Measurements from ENCODE around the gene GNA12. TPM values are rescaled to one million over a fixed set of nuclear protein-coding genes. Genes with fewer than 3 reads are reported as not detected.
"Not testable (repeated sequence)": the region's sequence is repeated elsewhere in the genome, so short reads cannot be mapped to it uniquely, and the experiment has no call there.

Gene GNA12
- polyA plus RNA-seq, 1 of the 3 experiments (the other 2 are of a cell fraction) = 64.8 TPM

GRCh38 chr7:2724453-2725177 lies 119.5 kb downstream of the GNA12 start:
- TF ChIP-seq FOXJ3 (CRISPR knock-in tag; IDR thresholded peaks at IDR 0.05) = no peak
- TF ChIP-seq GABPA (IDR thresholded peaks at IDR 0.05; ENCODE audit: low read depth) = no peak
- TF ChIP-seq NRF1 (IDR thresholded peaks at IDR 0.05; ENCODE audit: low read depth, low read length) = no peak
- no peak for TF ChIP-seq MAX (IDR thresholded peaks at IDR 0.05; ENCODE audit: low read depth)
- TF ChIP-seq JUND (IDR thresholded peaks at IDR 0.05) = no peak
- TF ChIP-seq USF1 (IDR thresholded peaks at IDR 0.05; ENCODE audit: borderline replicate concordance, low read depth) = no peak
- TF ChIP-seq RXRA (IDR thresholded peaks at IDR 0.05; ENCODE audit: borderline replicate concordance, low read depth) = no peak
- no peak for TF ChIP-seq FOXM1 (IDR thresholded peaks at IDR 0.05; ENCODE audit: low read depth)
- no peak for TF ChIP-seq NFIC (IDR thresholded peaks at IDR 0.05; ENCODE audit: borderline replicate concordance)
- TF ChIP-seq IRF3 (IDR thresholded peaks at IDR 0.05; ENCODE audit: low read depth, low read length) = no peak
- no peak for TF ChIP-seq ELF1 (IDR thresholded peaks at IDR 0.05)
- TF ChIP-seq YY1 (IDR thresholded peaks at IDR 0.05; ENCODE audit: low read depth) = no peak
- no peak for TF ChIP-seq RFX5 (IDR thresholded peaks at IDR 0.05; ENCODE audit: low read length)
- no peak for TF ChIP-seq RCOR1 (IDR thresholded peaks at IDR 0.05; ENCODE audit: low read length)
- no peak for TF ChIP-seq PBX3 (IDR thresholded peaks at IDR 0.05)
- no peak for TF ChIP-seq REST (IDR thresholded peaks at IDR 0.05; ENCODE audit: low read depth, low read length)
- TF ChIP-seq USF2 (IDR thresholded peaks at IDR 0.05; ENCODE audit: borderline replicate concordance, low read depth, low read length) = no peak
- TF ChIP-seq EP300 (IDR thresholded peaks at IDR 0.05; ENCODE audit: borderline replicate concordance in 1 of 2, low read depth in 1 of 2, low read length in 1 of 2) = no peak
- TF ChIP-seq TCF12 (IDR thresholded peaks at IDR 0.05) = no peak
- no peak for TF ChIP-seq SMC3 (IDR thresholded peaks at IDR 0.05; ENCODE audit: low read depth, low read length)
- Histone ChIP-seq H3K79me2 (ENCODE audit: insufficient read depth) (peaks cover 9% of the 10 kb centered on the region; the same call in 1 of the 2 replicates), H3K4me1 (ENCODE audit: control insufficient read depth in 1 of 2, insufficient read depth in 2 of 2, low read depth in 1 of 2, low read length in 1 of 2) (no peaks in the 10 kb centered on the region), H3K4me3 (ENCODE audit: low read depth in 2 of 2, low read length in 1 of 2) (no peak overlapping the region), H3F3A (replicated peaks; ENCODE audit: insufficient read depth) (no peaks in the 10 kb centered on the region), H3K36me3 (replicated peaks in 1 of 2; ENCODE audit: control insufficient read depth in 1 of 2, insufficient read depth in 2 of 2, low read length in 1 of 2) (peaks cover 7 to 25% of the 10 kb centered on the region in 2 experiments), H3K27me3 (ENCODE audit: insufficient read depth) (no peaks in the 10 kb centered on the region), H3K27ac (ENCODE audit: low read depth in 2 of 2, low read length in 1 of 2) (no peak overlapping the region), H3K9me3 (no peaks in the 10 kb centered on the region), H2AFZ (ENCODE audit: low read depth) (no peak overlapping the region), H4K20me1 (ENCODE audit: insufficient read depth) (no peaks in the 10 kb centered on the region), H3K9ac (no peak overlapping the region), H3K9me2 (no peaks in the 10 kb centered on the region), H3K4me2 (no peak overlapping the region)
- ChIA-PET POLR2A (interaction anchor here (0.7 kb wide), 1 partner anchor 104 kb away, joined by 3 read pairs; no protein-coding TSS in a partner anchor), CTCF (interaction anchor here (0.6 to 1.6 kb wide), 5 partner anchors 13 to 272 kb away, joined by 3 to 5 read pairs (median 3); no protein-coding TSS in a partner anchor)
- DNase-seq = no peak
- 94% methylated on average over 31 of the region's 31 CpGs for WGBS (ENCODE audit: low lambda C conversion rate)

GRCh38 chr7:2724036-2724435 lies 120.1 kb downstream of the GNA12 start:
- H3K79me2 ChIP-seq (ENCODE audit: insufficient read depth); H4K20me1 ChIP-seq (ENCODE audit: insufficient read depth); H3K9me3 ChIP-seq; H2AFZ ChIP-seq (ENCODE audit: low read depth); H3K27me3 ChIP-seq (ENCODE audit: insufficient read depth); H3K27ac ChIP-seq (ENCODE audit: low read depth in 2 of 2, low read length in 1 of 2); H3K4me2 ChIP-seq; DNase-seq; H3K4me3 ChIP-seq (ENCODE audit: low read depth in 2 of 2, low read length in 1 of 2); POLR2A ChIA-PET; H3F3A ChIP-seq (replicated peaks; ENCODE audit: insufficient read depth); H3K9ac ChIP-seq; H3K9me2 ChIP-seq; H3K4me1 ChIP-seq (ENCODE audit: control insufficient read depth in 1 of 2, insufficient read depth in 2 of 2, low read depth in 1 of 2, low read length in 1 of 2): not testable (repeated sequence)
- CTCF ChIA-PET = interaction anchor here (0.6 to 1.1 kb wide), 3 partner anchors 12 to 163 kb away, joined by 3 to 4 read pairs (median 3); no protein-coding TSS in a partner anchor
- H3K36me3 ChIP-seq (replicated peaks in 1 of 2; ENCODE audit: control insufficient read depth in 1 of 2, insufficient read depth in 2 of 2, low read length in 1 of 2) = peaks cover 9 to 22% of the 10 kb centered on the region in 2 experiments
- 97% methylated on average over 15 of the region's 15 CpGs for WGBS (ENCODE audit: low lambda C conversion rate)
